Lung microvascular endothelial cell (primary cell): ENCODE measurements around the gene GNB1L. TPM values are rescaled to one million over a fixed set of nuclear protein-coding genes. Genes with fewer than 3 reads are reported as not detected.

Experiments
- DNase-seq, 2 donors: peaks; one replicate each; pipeline versions ENCODE4 v3.0.0 to v3.0.0-alpha.2; 2010; ENCODE audit warnings: low read depth in 2 of 2
- total RNA-seq: library from RNA; depleted of rRNA; stranded (reverse); fragments of >200 nt; gene quantifications from 2 replicates; pipeline ENCODE4 v1.2.1, GENCODE V29; 2014

GNB1L gene
- total RNA-seq, result 3.5 and 4.4 TPM in 2 replicates

GRCh38 chr22:19854778-19855503, at the start of gene GNB1L, which contains the start of gene RTL10:
TSS of gene GNB1L (minus strand) at chr22:19854874. CDS start at chr22:19821355, 33,519 bp downstream.
TSS of gene RTL10 (minus strand) at chr22:19854874. CDS start at chr22:19852261, 2,613 bp downstream.
- peak; percentile 98 for DNase-seq

GRCh38 chr22:19904174-19904856, 49.6 kb upstream of the GNB1L start:
- no peak for DNase-seq

- no peak for DNase-seq
Observed at GRCh38 chr22:19903513-19903912, 48.8 kb upstream of the GNB1L start.

GRCh38 chr22:19903031-19903430, 48.4 kb upstream of the GNB1L start:
- no peak for DNase-seq

GRCh38 chr22:19902245-19902715, 47.6 kb upstream of the GNB1L start:
- DNase-seq, result no peak

- DNase-seq, result no peak
Observed at GRCh38 chr22:19901577-19902244, 47.0 kb upstream of the GNB1L start.

GRCh38 chr22:19900707-19901436, 46.2 kb upstream of the GNB1L start:
- no peak for DNase-seq

- DNase-seq, result no peak
Observed at GRCh38 chr22:19898831-19899567, 44.3 kb upstream of the GNB1L start.

- DNase-seq, result no peak
Observed at GRCh38 chr22:19898145-19898544, 43.5 kb upstream of the GNB1L start.

GRCh38 chr22:19897726-19898125, 43.1 kb upstream of the GNB1L start:
- DNase-seq, result no peak

GRCh38 chr22:19896665-19897355, 42.1 kb upstream of the GNB1L start:
- peak in 1 of 2 donors; percentile 47 for DNase-seq

- no peak for DNase-seq
Observed at GRCh38 chr22:19895160-19895849, 40.6 kb upstream of the GNB1L start.

GRCh38 chr22:19893363-19893762, 38.7 kb upstream of the GNB1L start:
- no peak for DNase-seq

- DNase-seq, result peak; percentile 32 to 51
Observed at GRCh38 chr22:19892925-19893324, 38.3 kb upstream of the GNB1L start.

- DNase-seq, result peak; percentile 74 to 77
Observed at GRCh38 chr22:19892257-19892879, 37.7 kb upstream of the GNB1L start.

GRCh38 chr22:19891317-19892256, 36.9 kb upstream of the GNB1L start:
- peak; percentile 83 to 92 for DNase-seq

- DNase-seq, result peak; percentile 33 to 55
Observed at GRCh38 chr22:19890502-19891316, 36.0 kb upstream of the GNB1L start.
